Inflammatory macrophage treated with lipopolysaccharide for 4 hours (primary cell): ENCODE measurements around the gene EMILIN1.
A peak's percentile ranks its signal among the peaks of the same experiment; 100 is the strongest.

Experiments used
- DNase-seq: peaks from one replicate; pipeline ENCODE4 v3.0.0-alpha.2; 2020

The EMILIN1 gene

GRCh38 chr2:27054721-27055120 lies 23.7 kb upstream of the EMILIN1 start:
- no peak for DNase-seq

GRCh38 chr2:27057184-27057583 lies 21.2 kb upstream of the EMILIN1 start:
- DNase-seq: no peak

- DNase-seq: no peak
Observed at GRCh38 chr2:27058210-27058609, 20.2 kb upstream of the EMILIN1 start.

GRCh38 chr2:27059141-27059820 lies 19.1 kb upstream of the EMILIN1 start:
- no peak for DNase-seq

- DNase-seq: no peak
Observed at GRCh38 chr2:27060323-27060722, 18.1 kb upstream of the EMILIN1 start.

GRCh38 chr2:27065128-27065527 lies 13.3 kb upstream of the EMILIN1 start:
- DNase-seq: no peak

- no peak for DNase-seq
Observed at GRCh38 chr2:27067385-27067784, 11.0 kb upstream of the EMILIN1 start.

- DNase-seq: no peak
Observed at GRCh38 chr2:27069436-27069835, 9.0 kb upstream of the EMILIN1 start.

- DNase-seq: no peak
Observed at GRCh38 chr2:27069961-27070618, 8.3 kb upstream of the EMILIN1 start.

- no peak for DNase-seq
Observed at GRCh38 chr2:27070653-27071276, 7.7 kb upstream of the EMILIN1 start.

GRCh38 chr2:27071277-27071989 lies 7.0 kb upstream of the EMILIN1 start, which contains the start of gene OST4:
OST4 (minus strand) TSS chr2:27071654.
- DNase-seq: peak; percentile 95

- DNase-seq: peak; percentile 17
Observed at GRCh38 chr2:27071990-27072830, 6.2 kb upstream of the EMILIN1 start.

- no peak for DNase-seq
Observed at GRCh38 chr2:27072920-27073319, 5.5 kb upstream of the EMILIN1 start.

- no peak for DNase-seq
Observed at GRCh38 chr2:27073782-27074181, 4.6 kb upstream of the EMILIN1 start.

- peak; percentile 65 for DNase-seq
Observed at GRCh38 chr2:27074738-27075565, 3.5 kb upstream of the EMILIN1 start.

- peak; percentile 22 for DNase-seq
Observed at GRCh38 chr2:27075566-27075871, 2.9 kb upstream of the EMILIN1 start.

- peak; percentile 57 for DNase-seq
Observed at GRCh38 chr2:27076323-27076722, 2.1 kb upstream of the EMILIN1 start.

- no peak for DNase-seq
Observed at GRCh38 chr2:27077231-27077630, 1.2 kb upstream of the EMILIN1 start.

GRCh38 chr2:27079233-27080139 lies 1.1 kb downstream of the EMILIN1 start:
- no peak for DNase-seq

GRCh38 chr2:27080140-27080469 lies 1.7 kb downstream of the EMILIN1 start:
- peak; percentile 26 for DNase-seq

- DNase-seq: no peak
Observed at GRCh38 chr2:27080603-27080936, 2.2 kb downstream of the EMILIN1 start.
